DMS153 treated with DMSO at 0.1 percent for 48 hours (cell line): ENCODE data around the gene SEC22C.
"Not testable (repeated sequence)": the region's sequence is repeated elsewhere in the genome, so short reads cannot be mapped to it uniquely, and the experiment has no call there.

ENCODE experiments used
- DNase-seq: peaks from one replicate; lab custom pipeline; 2025; ENCODE audit not compliant: unreplicated experiment; lab: John Stamatoyannopoulos, UW

SEC22C gene, protein sequence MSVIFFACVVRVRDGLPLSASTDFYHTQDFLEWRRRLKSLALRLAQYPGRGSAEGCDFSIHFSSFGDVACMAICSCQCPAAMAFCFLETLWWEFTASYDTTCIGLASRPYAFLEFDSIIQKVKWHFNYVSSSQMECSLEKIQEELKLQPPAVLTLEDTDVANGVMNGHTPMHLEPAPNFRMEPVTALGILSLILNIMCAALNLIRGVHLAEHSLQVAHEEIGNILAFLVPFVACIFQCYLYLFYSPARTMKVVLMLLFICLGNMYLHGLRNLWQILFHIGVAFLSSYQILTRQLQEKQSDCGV

DNA sequence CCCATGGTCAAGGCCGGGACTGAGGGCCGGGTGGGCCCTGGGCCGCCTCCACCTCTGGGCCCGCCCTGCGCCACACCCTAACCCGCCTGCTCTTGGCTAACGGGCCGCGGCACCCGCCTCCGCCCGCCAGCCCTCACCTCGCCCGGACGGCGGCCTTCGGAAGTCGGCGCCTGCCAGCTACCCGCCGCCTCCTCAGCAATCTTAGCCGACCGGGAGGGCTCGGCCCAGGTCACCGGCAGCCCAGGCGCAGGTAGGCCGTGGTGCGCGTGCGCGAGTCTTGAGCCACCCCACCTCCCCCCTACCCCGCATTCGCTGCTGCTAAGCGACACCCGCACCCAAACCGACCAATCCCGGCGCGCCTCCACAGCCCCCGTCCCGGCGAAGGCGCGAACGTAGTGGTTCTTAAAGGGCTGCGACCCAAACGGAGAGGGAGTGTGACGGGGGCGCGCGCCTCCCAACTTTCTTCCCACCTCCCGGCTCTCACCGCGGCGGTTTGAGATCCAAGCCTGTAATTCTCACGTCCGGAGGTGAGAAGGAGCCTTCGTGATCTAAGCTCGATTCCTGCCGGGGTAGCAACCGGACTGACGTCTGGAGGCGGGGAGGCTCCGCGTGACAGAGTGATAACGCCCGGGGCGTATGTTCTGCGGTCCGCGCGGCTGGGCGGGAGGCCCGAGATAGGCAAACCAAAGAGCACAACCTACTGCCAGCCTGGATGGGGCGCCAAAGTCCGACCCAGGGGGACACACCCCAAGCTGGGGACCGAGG lies at the start of gene SEC22C:
SEC22C (minus strand) TSS at position 259 of the 765 bp plus-strand sequence. CDS start 12,921 bp downstream, outside the sequence.
- DNase-seq: peak; percentile 52

DNA sequence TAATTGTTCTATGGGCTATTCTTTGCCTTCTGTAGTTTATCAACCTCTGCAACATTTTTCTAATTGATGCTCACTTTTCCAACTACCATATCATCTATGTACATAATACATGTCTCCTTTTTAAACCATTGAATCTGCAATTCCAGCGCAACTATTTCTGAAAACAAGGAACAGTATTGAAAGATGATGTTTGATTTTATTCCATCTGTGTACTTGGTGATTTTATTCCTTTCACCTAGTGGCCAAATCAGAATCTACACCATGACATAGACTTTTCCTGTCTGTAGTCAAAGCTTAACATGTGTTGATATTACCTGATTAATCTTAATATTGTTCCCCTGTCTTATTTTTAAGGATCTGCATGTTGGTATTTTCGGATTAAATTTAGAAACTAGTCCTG lies 31.7 kb upstream of the SEC22C start:
- DNase-seq: no peak

DNA sequence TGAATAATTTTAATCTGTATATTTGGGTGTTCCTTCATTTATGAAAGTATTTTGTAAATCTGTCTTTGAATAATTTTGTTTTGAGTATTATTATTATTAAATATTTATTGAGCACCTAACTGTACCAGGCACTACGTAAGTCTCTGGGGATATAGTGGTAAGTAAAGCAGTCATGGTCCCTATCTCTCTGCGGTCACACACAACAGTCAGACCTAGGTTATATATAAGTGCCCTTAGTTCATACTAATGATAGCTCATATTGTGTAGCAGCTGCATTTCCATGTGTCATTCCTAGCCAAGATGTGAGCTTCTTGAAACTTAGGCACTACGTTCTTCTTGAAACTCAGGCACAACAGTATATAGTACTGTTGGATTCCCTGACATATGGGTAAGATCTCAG lies 31.2 kb upstream of the SEC22C start:
- DNase-seq: no peak

DNA sequence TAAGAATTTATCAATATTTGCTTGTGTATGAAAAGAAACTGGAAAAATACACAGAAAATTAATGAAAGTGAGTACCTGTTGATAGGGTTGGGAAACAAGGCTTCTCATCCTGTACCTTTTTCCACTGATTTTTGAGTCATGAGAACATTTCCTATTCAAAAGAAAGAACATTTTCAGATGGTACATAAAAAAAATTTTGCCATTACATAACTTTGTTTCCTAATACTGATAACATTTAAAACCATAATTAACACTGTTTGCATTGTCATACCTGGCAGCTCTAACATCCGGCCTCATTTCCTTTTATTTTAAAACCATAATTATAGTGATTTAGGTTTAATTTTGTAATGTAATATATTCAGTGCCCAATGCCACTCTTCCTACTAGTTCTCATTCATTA lies 30.4 kb upstream of the SEC22C start:
- no peak for DNase-seq

DNA sequence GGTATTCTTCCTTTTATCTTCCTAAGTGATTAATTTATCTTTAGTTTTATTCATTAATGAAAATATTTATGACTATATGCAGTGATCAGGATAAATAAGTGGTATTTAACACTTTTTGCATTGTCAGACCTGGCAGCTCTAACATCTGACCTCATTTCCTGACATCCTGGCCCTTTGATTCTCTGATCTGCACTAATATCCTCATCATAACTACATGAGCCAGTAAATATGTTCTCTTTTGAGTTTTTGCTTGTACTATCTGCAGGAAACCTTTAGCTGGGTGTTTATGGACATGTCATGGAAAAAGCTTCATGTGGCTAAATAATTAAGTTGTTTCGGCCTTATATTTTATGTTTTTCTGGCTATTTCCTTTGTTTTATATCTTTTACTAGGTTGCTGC lies 29.2 kb upstream of the SEC22C start:
- no peak for DNase-seq

DNA sequence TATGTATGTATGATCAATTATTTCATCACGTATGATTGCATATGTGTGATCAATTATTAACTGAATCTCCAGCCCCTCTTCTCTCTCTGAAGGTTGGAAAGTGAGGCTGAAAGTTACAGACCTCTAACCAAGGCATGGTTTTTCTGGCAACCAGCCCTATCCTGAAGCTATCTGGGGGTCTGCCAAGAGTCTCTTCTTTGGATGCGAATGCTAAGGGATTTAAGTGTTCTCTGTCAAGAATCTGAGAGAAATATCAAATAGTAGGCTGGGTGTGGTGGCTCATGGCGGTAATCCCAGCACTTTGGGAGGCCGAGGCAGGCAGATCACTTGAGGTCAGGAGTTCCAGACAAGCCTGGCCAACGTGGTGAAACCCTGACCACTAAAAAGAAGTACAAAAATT lies 26.8 kb upstream of the SEC22C start:
- DNase-seq: no peak

DNA sequence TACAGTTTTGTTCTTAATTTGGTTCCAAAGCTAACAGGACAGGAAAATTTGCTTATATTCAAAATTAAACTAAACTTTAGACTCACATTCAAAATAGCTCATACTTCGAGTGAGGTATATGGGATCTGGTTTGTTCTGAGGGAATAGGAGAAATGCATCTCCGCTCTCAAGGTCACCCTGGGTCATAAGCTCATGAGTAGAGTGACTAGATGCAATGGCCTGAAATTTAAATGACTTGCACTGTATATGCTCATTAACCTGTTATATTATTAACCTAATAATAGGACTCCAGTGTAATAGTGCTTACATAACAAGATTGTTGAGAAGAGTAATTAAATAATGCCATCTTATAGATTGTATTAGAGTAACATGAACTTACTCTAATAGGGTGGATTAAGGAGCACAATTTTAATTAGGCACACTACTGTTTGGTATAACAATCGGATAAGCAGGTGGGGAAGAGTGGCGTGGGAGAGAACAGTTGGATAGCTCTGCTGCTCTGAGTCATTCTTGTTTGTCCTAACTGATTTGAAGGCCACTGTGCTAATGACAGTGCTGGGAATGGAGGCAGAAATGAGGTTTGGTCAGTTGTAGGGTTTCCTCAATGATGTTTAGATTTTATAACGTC lies 23.9 kb upstream of the SEC22C start:
- no peak for DNase-seq

DNA sequence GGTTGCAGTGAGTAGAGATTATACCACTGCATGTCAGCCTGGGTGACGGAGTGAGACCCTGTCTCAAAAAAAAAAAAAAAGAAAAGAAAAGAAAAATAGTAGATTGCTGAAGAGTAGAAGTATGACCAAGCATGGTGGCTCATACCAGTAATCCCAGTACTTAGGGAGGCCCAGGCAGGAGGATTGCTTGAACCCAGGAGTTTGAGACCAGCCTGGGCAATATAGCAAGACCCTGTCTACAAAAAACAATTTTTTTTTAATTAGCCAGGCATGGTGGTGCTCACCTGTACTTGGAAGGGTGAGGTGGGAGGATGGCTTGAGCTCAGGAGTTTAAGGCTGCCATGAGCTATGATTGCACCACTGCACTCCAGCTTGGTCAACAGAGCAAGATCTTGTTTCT lies 21.2 kb upstream of the SEC22C start:
- no peak for DNase-seq

DNA sequence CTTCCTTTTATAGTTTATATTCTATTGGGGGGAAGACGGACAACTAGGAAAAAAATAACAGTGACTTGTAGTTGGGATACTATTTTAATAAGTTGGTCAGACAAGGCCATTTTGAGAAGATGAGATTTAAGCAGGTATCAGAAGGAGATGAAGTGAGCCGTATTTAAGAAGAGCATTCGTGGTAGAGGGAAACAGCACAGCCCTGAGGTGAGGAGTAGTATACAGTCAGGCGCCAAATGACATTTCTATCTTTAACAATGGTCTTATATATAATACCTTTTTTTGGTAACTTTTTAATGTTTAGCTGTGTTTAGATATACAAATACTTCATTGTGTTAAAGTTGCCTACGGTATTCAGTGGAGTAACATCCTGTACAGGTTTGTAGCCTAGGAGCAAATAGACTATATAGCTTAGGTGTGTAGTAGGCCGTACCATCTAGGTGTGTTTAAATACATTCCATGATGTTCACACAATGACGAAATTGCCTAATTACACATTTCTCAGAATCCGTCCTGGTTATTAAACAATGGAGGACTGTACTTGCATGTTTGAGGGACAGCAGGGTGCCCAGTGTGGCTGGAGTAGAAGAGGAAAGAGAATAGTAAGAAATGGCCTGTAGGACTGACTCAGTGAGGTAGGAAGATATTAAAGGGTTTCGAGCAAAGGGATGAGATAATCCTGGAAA lies 20.3 kb upstream of the SEC22C start:
- no peak for DNase-seq

DNA sequence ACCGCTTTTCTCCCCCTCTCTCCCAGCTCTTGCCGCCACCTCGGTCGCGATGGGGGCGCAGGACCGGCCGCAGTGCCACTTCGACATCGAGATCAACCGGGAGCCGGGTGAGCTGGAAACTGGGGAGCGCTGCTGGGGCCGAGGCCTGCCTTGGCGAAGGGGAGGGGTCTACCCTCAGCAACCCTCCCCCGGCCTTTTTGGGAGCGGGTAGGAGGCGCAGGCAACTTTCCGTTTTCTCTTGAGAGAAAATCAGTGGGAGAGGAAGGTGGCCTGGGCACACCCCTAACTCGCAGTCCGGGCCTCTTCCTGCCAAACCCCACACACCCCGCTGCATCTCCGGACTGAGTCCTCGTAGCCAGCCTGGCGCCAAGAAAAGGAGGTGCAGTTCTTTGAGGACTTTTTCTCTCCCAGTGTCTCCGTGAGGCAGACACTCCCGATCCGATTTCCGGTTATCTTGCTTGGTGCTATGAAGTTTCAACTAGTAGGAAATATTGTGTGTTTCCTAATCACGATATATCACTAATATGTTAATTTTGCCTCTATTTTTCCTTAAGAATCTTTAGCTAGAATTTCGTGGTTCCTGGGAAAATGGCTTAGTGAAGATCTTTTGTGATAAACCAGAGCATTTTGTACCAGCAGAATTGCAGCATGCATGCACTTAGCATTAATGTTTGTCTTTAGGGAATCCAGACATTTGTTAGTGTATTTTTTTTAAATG lies 19.4 kb upstream of the SEC22C start:
- no peak for DNase-seq

DNA sequence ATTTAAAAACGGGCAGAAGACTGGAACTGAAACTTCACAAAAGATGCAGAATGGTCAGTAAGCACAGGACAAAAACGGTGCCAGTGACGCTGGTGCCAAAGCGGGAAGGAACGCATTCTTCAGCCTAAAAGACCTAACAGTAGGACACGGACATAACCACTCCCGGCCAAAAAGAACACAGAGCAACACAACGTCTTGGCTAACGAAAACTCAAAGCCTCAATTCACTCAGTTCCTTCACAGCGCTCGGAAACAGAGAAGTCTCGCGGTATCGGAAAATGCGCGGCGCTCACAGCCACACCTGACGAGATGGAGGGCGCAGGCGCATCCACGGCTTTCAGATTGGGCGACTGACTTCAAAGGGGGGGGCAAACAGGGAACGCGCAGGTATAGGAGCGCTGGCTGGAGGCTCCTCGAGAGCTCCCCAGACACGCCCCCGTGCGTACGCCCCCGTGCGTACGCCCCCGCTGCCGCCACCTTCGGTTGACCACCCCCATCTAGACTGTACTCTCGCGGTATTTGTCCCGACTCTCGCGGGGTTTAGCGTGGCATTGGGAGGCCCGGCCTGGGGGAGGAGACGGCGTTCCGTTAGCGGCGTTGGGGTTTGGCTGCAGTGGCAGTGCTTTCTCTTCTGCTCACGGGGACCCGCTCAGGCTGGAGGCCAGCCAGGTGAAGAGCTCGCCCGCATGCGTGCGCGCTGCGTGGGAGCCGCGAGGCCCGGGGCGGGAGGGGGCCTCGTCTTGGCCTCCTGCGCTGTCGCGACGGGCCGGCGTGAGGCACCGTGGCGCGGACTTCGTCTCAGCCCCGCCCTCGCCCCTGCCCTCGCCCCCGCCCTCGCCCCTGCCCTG lies 18.6 kb upstream of the SEC22C start, which contains the start of gene NKTR:
NKTR (plus strand) TSS at position 576 of the 847 bp plus-strand sequence. CDS start 321 bp downstream, outside the sequence.
- peak; percentile 69 for DNase-seq

DNA sequence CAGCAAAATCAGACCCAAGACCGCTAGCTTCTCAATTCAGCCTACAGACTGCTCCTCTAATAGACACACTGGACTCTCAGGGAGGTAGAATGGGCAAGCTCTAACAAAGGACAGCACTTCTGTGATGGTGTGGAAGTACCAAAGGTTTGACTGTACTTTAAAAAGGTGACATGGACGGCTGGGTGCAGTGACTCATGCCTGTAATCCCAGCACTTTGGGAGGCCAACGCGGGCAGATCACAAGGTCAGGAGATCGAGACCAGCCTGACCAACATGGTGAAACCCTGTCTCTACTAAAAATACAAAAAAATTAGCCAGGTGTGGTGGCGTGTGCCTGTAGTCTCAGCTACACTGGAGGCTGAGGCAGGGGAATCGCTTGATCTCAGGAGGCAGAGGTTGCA lies 15.3 kb upstream of the SEC22C start:
- DNase-seq: not testable (repeated sequence)

DNA sequence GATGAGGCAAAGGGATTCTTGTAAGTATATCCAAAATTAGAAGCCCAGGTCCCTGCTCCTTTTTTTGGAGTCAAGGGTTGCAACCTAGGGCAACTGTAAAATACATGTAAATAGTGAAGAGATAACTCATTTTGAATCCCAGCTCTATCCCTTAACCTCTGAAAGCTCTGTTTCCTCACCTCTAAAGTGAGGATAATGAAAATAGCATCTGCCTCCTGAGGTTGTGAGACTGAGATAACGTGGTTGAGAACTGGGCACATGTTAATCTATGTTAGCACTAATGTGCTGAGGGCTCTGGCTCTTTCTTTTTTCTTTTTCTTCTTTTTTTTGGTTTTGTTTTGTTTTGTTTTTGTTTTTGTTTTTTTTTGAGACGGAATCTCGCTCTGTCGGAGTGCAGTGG lies 13.9 kb upstream of the SEC22C start:
- no peak for DNase-seq

DNA sequence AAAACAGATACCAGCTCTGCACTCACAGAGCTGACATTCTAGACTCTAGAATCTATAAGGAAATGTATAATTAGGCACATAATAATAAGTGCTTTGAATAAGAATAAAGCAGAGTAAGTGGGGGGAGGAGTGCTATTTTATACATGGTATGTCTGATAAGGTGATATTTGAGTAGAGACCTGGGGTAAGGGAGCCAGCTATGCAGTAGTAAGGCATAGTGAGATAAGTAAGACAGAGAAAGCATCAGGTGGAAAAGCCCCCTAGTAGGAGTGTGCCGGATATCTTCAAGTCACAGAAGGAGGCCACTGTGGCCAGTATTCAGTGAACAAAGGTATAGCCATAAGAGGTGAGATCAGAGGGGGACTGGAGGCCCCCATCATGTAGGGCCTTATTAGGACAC lies 11.9 kb upstream of the SEC22C start:
- DNase-seq: no peak

DNA sequence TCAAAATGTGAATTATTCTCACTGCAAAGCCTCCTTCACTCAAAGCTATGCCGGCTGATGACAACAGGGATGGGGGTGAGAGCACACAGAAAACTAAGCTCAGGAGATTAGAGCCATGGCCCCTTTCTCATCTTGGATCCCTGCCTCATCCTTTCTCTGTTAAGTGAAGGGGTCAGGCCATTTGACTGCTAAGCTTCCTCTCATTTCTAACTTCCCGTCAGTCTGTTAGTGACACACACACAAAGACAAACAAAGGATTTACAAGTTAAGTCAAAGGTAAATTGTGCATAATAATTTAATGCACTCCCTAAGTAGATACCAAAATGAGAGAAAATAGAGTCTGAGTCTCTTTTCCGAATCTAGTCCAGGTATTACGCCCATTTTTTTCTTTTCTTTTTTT lies 10.0 kb upstream of the SEC22C start:
- DNase-seq: no peak

DNA sequence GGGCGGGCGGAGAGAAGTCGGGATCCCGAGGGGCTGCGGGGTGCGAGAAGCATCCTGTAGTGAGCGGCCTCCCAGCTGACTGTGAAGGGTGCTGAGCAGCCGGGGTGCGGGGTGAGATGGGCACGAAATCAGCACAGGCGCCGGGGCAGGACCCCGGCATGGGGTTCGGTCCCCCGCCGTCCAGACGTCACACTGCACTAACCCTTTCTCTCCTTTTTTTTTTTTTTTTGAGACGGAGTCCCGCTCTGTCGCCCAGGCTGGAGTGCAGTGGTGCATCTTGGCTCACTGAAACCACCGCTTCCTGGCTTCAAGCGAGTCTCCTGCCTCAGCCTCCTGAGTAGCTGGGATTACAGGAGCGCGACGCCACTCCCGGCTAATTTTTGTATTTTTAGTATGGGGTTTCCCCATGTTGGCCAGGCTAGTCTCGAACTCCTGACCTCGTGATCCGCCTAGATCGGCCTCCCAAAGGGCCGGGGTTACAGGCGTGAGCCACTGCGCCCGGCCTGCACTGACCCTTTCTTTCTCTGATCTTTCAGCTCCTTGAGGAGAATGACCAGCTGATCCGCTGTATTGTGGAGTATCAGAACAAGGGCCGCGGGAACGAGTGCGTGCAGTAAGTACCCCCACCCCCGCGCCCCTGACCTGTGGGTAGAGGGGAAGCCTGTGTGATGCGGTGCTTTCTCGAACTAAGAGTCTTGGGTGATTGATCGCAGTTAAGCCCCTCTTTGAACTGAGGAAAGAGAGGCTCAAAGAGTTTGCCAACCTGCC lies 9.4 kb upstream of the SEC22C start:
- no peak for DNase-seq

DNA sequence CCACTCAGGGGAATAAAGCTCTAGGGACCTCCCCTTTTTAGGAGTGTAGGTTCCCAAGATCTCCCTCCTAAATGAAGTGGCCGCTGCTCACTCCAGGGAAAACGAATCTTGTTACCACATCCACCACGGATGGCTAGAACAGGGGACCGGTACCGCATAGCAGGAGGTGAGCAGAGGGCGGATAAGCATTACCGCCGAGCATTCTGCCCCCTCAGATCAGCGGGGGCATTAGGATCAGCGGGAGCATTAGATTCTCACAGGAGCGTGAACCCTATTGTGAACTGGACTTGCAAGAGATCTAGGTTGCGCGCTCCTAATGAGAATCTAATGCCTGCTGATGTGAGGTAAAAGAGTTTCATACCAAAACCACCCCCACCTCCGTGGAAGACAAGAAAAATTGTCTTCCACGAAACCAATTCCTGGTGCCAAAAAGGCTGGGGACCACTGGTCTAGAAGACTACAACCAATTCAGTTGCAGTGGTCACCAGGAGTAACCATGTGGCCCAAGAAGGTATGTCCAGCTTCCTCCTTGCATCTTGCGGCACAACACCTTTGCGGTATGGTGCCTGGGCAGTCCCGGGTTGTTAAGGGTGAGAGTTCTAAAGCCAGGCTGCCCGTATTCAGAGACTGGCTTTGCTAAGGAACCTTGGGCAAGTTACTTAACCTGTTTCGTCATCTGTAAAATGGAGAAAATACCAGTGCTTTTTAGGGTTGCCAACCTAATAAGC lies 7.8 kb upstream of the SEC22C start:
- no peak for DNase-seq

DNA sequence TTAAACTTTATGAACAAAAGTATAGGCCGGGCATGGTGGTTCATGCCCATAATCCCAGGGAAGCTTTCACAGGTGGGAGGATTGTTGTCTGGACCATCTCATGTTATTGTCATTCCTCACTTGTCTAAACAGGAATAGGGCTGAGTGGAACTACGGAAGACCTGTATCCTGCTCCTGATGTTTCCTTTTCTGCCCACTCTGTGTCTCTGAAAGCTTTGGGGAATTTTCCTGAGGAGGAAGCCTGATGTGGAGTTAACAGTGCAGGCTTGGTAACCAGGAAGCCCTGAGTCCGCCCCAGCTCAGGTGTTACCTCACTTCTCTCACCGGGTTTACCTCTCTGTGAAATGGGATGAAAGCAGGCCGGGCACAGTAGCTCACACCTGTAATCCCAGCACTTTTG lies 6.9 kb upstream of the SEC22C start:
- no peak for DNase-seq
